VCaP (cell line): ENCODE results near the gene CYB561D1.

Experiments used
- H3K27ac ChIP-seq: fragments of 450-650 bp; 2 replicates; pipeline ENCODE4 v1.5.1; 2017
- TF ChIP-seq, protein P1 (sequence below): fragments of 450-650 bp; conservative IDR thresholded peaks from 2 replicates; pipeline ENCODE4 v1.5.1; 2017; ENCODE audit warnings: mild to moderate bottlenecking, moderate library complexity

The CYB561D1 gene

DNA sequence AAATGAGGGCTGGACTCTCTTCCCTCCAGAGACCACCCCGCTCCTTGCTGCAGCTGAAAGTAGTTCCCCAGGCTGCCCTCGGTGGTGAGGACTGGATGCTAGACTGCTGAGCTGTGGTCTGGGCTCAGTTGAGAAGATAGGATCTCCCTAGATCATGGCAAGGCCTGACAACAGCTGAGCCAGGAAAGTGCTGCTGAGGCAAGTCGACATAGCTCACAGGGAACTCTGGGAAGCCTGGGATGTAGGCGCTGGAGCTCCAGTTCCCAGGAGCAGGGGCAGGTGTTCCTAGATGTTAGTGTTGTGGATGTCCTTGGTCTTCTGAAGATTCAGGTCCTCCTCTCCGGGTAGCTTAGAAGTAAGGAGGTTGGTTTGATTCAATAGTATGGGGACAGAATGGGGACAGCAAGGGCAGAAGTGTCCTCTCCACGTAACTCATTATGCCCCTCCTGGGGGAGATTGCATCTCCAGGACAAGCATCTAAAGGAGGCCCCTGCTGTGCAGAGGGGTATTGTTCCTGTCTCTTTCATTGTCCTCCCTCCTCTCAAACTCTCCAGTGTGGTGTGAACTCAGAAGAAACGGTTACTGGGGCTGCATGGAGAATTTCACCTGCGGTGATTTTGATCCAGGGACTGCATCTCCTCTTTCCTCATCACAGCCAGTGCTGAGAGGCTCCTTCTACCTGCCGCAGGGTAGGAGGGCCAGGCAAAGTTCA, 3.7 kb downstream of the CYB561D1 start:
- no peak overlapping the region for H3K27ac ChIP-seq

DNA sequence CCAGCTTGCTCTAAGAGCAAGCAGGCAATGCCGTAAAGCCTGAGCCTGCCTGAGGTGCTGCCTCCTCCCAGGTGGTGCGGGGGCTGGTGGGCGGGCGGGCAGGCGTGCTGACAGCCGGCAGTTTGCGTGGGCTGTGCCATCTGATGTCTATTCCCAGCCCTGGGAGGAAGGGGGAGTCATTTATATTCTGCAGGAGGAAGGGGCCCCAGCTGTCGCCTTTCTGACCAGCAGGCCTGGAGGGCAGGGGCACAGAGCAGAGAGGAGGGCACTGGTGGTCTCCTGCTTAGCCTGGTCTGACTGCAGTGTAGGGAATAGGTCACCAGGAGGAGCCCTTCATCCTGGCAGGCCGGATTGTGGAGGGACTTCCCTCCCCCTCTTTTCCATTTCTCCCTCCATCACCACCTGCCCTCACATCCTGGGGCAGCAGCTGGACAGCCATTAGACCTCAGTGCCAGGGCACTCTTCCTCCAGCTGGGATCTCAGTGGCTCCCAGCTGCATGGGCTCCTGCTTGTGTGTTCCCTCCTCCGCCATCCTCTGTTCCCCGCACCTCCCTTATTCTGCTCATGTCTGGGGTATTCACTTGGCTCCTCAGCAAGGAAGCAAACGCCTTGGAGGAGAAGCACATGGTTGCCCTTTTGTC, 4.4 kb downstream of the CYB561D1 start:
- no peak overlapping the region for H3K27ac ChIP-seq

More for the DNA sequence above, 3.7 kb downstream of the CYB561D1 start:
- TF ChIP-seq, protein P1, sequence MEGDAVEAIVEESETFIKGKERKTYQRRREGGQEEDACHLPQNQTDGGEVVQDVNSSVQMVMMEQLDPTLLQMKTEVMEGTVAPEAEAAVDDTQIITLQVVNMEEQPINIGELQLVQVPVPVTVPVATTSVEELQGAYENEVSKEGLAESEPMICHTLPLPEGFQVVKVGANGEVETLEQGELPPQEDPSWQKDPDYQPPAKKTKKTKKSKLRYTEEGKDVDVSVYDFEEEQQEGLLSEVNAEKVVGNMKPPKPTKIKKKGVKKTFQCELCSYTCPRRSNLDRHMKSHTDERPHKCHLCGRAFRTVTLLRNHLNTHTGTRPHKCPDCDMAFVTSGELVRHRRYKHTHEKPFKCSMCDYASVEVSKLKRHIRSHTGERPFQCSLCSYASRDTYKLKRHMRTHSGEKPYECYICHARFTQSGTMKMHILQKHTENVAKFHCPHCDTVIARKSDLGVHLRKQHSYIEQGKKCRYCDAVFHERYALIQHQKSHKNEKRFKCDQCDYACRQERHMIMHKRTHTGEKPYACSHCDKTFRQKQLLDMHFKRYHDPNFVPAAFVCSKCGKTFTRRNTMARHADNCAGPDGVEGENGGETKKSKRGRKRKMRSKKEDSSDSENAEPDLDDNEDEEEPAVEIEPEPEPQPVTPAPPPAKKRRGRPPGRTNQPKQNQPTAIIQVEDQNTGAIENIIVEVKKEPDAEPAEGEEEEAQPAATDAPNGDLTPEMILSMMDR, result no peak

DNA sequence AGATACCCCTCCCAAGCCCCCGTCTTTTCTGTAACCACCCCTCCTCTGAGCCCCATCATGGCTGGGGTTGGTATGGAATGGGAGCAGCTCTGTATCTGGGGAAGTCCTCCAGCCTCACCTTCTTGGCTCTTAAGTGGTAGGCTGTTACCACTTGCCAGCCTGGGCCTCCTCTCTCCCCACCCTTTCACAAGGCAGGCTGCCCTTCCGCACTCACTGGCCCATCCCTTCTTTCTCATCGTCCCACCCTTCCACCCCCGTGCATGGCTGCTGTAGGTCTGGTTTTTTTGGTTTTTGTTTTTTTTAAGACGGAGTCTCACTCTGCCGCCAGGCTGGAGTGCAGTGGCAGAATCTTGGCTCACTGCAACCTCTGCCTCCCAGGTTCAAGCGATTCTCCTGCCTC, 5.2 kb downstream of the CYB561D1 start:
- peak overlapping the region; percentile 50 for H3K27ac ChIP-seq
- TF ChIP-seq, protein P1, result no peak

More for the DNA sequence above, 4.4 kb downstream of the CYB561D1 start:
- TF ChIP-seq, protein P1, result peak; percentile 74

DNA sequence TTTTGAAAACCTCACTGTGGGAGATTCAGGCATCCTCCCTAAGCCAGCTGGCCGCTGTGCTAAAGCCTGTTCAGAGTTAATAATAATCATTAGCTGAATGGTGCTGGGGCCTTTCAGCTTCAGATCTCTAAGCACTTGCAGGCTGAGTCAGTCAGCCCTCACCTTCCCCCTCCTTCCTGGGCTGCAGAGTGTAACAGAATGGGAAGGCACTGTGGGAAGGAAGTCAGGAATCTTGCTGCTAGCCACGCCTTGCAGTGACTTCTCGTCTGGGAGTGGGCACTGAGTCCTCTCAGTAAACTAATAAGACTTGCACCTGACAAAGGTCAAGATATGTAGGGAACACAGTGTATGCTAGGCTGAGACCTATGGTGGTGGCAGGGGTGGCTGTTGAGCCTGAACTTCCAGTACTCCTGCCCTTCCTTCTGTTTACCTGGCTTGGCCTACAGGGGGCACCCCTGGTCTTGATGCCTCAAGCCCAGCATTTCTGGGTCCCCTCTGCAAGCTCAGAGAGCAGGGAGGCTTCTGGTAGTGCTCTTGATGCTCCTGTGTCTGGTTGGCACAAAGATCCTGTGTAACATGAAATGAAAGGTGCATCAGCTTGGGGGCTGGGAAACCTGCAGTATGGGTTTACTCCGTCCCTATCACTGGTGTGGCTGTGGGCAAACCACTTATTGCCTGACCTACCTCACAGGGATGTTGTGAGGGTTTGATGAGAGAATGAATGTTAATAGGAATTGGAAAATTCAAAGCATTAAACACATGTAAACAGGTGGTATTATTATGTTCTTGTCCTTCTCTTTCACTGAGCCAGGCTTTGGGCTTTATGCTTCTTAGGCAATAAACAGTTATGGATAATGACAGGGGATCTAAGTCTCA, 6.0 kb downstream of the CYB561D1 start:
- TF ChIP-seq, protein P1, result peak; percentile 65
- H3K27ac ChIP-seq, result peak overlapping the region; percentile 50

DNA sequence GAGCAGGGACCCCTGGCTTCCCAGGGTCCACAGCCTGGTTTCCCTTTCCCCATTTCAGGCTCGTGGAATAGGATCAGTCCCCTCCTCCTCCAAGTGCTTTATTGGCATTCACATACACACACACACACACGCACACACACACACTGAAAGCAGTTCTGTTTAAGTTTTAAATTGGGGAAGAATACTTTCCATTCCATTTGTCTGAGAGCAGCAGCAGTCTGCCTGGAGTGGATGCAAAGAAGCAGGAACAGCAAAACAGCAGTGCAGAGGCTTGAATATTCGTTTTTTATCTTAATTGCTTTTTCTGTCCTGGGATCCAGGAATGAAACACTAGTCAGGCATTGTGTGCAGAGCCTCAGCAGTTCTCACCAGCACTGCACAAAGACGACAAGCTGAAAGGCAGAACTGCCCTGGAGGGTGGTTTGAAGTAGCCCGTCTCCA, 7.1 kb downstream of the CYB561D1 start:
- TF ChIP-seq, protein P1, result no peak
- H3K27ac ChIP-seq, result no peak overlapping the region

DNA sequence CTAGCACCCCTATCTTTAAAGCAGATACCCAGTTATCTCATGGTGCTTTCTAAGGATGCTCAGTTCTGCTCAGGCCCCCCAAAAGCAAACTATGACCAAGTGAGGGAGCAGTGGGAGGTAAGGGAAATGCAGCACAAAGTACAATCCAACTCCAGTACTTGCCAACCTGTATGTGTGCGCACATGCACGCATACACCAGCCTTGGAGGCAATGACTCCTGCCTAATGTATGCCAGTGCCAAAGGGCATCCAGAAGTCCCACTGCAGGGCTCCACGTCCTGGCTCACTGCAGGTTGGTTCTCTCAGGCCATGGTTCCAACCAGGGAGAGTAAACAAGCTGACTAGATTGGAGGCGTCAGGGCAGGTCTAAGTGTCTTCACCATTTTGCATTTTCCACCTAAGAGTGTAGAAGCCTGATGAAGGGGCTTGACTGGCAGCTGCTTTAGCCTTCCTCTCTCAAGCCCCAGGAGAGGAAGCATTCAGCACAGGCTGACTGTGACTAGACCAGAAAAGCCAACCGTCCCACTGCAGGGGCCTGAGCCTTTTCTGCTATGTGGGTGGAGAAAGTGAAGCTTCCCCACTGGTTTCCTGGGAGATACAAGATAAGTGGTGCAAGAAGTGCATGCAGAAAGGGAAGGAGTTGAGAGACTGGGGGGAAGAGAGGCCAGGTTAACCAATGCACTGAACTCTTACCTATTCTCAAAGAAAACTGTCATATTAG, 7.9 kb downstream of the CYB561D1 start:
- TF ChIP-seq, protein P1, result no peak
- H3K27ac ChIP-seq, result no peak overlapping the region
